Suprapubic skin (tissue), 3 donors: ENCODE data around the gene DBH.

Source experiments
- CTCF ChIP-seq, 2 donors: fragments of 200-600 bp in 1 of 2; fragments of 450-650 bp in 1 of 2; sonication (generic) in 1 of 2; IDR thresholded peaks; one replicate each; pipeline ENCODE4 v1.5.1; 2016 to 2019; ENCODE audit warnings: antibody characterized with exemption in 2 of 2, mild to moderate bottlenecking in 1 of 2, moderate library complexity in 1 of 2
- POLR2AphosphoS5 ChIP-seq, 3 donors: sonication (generic); formaldehyde crosslinking; IDR thresholded peaks; one replicate each; pipeline ENCODE4 v1.6.1; 2017; ENCODE audit warnings: antibody characterized with exemption in 3 of 3

- no peak for TF ChIP-seq POLR2AphosphoS5 (IDR thresholded peaks at IDR 0.05)
- no peak for TF ChIP-seq CTCF (IDR thresholded peaks at IDR 0.05)
These were observed 4.0 kb downstream of the DBH start for GRCh38 chr9:133640160-133640559.
